Loucy (cell line): Measurements from ENCODE around the gene ATAD3C.
"Not testable (repeated sequence)": the region's sequence is repeated elsewhere in the genome, so short reads cannot be mapped to it uniquely, and the experiment has no call there.

Experiments
- H2AFZ ChIP-seq: fragments of 200-600 bp; sonication (generic); 2 replicates; pipeline ENCODE4 v1.6.0; 2016; ENCODE audit warnings: antibody characterized with exemption, mild to moderate bottlenecking, low read length, moderate library complexity
- H3F3A ChIP-seq: fragments of 200-600 bp; 2 replicates; pipeline ENCODE4 v1.6.0; 2016; ENCODE audit warnings: antibody characterized with exemption, low read depth, mild to moderate bottlenecking
- H3K27me3 ChIP-seq: fragments of 200-600 bp; sonication (generic); 2 replicates; pipeline ENCODE4 v1.6.1; 2014; ENCODE audit warnings: low read length, mild to moderate bottlenecking; ENCODE audit not compliant: insufficient read depth, poor library complexity, severe bottlenecking
- H3K36me3 ChIP-seq: fragments of 200-600 bp; sonication (generic); 2 replicates; pipeline ENCODE4 v1.6.1; 2016; ENCODE audit warnings: low read length; ENCODE audit not compliant: insufficient read depth
- H3K4me1 ChIP-seq: fragments of 200-600 bp; sonication (generic); 2 replicates; pipeline ENCODE4 v1.5.1; 2014; ENCODE audit warnings: low read length, mild to moderate bottlenecking; ENCODE audit not compliant: insufficient read depth, poor library complexity, severe bottlenecking
- H3K4me2 ChIP-seq: fragments of 200-600 bp; sonication (generic); 2 replicates; pipeline ENCODE4 v1.6.0; 2014; ENCODE audit warnings: antibody characterized with exemption, low read length, low read depth, mild to moderate bottlenecking; ENCODE audit not compliant: poor library complexity, severe bottlenecking
- H3K4me3 ChIP-seq: fragments of 200-600 bp; sonication (generic); 2 replicates; pipeline ENCODE4 v1.5.1; 2014; ENCODE audit warnings: low read length, mild to moderate bottlenecking, mixed read lengths; ENCODE audit not compliant: poor library complexity, severe bottlenecking
- H3K79me2 ChIP-seq: fragments of 200-600 bp; sonication (generic); 2 replicates; pipeline ENCODE4 v1.6.1; 2014; ENCODE audit warnings: low read length; ENCODE audit not compliant: insufficient read depth
- H3K9ac ChIP-seq: fragments of 200-600 bp; sonication (generic); 2 replicates; pipeline ENCODE4 v1.6.0; 2014; ENCODE audit warnings: mild to moderate bottlenecking, low read depth, low read length, moderate library complexity; ENCODE audit not compliant: poor library complexity, severe bottlenecking
- H3K9me2 ChIP-seq: fragments of 200-600 bp; sonication (generic); replicated peaks from 2 replicates; pipeline ENCODE4 v1.6.1; 2016; ENCODE audit warnings: low read depth, low read length, mixed read lengths
- H3K9me3 ChIP-seq: fragments of 200-600 bp; sonication (generic); 2 replicates; pipeline ENCODE4 v1.6.1; 2014; ENCODE audit warnings: mild to moderate bottlenecking, antibody characterized with exemption, low read length, low read depth; ENCODE audit not compliant: insufficient read depth
- H4K20me1 ChIP-seq: fragments of 200-600 bp; sonication (generic); 2 replicates; pipeline ENCODE4 v1.6.0; 2014; ENCODE audit warnings: antibody characterized with exemption, low read length, mild to moderate bottlenecking; ENCODE audit not compliant: insufficient read depth, poor library complexity, severe bottlenecking
- EZH2phosphoT487 ChIP-seq: fragments of 200-600 bp; IDR thresholded peaks from 2 replicates; pipeline ENCODE4 v1.6.1; 2018; ENCODE audit warnings: antibody characterized with exemption, mild to moderate bottlenecking, moderate library complexity, borderline replicate concordance
- TF ChIP-seq, protein P1 (sequence below): fragments of 200-600 bp; sonication (generic); conservative IDR thresholded peaks from 2 replicates; pipeline ENCODE4 v1.5.1; 2014; ENCODE audit warnings: mild to moderate bottlenecking, antibody characterized with exemption, low read length

The ATAD3C gene

DNA sequence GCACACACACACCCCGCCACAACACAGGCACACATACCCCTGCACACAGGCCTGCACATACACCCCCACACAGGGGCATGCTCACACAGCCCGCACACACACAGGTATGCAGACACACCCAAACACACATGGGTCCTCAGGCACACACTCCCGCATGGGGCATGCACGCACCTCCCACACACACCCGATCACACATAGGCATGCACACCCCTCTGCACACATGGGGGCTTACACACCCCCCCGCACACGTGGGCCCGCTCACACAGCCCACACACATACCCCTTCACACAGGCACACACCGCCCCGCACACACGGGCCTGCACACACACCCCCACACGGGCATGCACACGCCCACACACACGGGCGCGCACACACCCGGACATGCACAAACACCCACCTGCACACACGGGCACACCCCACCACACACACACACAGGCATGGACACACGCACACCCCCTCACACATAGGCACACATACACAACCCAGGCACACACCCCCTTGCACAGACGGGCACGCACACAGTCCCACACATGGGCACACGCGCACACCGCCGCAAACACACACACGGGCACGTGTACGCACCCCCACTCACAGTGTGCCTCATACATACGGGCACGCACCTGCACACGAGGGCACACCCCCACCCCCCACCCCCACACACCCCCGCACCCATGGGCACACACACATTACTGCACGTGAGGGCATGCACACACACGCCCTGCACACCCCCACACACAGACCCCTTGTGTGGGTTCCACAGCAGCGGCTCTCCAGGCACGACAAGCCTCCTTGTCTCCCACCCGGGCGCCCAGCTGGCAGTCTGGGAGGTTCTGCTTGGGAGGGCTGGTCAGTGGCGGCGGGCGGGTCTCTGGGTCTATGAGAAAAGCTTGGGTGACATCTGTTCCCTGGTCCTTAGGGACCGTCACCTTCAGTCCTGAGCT is 30.3 kb downstream of the ATAD3C start:
- TF ChIP-seq, protein P1, sequence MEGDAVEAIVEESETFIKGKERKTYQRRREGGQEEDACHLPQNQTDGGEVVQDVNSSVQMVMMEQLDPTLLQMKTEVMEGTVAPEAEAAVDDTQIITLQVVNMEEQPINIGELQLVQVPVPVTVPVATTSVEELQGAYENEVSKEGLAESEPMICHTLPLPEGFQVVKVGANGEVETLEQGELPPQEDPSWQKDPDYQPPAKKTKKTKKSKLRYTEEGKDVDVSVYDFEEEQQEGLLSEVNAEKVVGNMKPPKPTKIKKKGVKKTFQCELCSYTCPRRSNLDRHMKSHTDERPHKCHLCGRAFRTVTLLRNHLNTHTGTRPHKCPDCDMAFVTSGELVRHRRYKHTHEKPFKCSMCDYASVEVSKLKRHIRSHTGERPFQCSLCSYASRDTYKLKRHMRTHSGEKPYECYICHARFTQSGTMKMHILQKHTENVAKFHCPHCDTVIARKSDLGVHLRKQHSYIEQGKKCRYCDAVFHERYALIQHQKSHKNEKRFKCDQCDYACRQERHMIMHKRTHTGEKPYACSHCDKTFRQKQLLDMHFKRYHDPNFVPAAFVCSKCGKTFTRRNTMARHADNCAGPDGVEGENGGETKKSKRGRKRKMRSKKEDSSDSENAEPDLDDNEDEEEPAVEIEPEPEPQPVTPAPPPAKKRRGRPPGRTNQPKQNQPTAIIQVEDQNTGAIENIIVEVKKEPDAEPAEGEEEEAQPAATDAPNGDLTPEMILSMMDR: no peak
- no peak for TF ChIP-seq EZH2phosphoT487
- Histone ChIP-seq H3K27me3 (no peaks in the 10 kb centered on the region), H3K9me2 (no peaks in the 10 kb centered on the region), H3K9ac (no peak overlapping the region), H3K79me2 (peaks cover 7% of the 10 kb centered on the region; the same call in 1 of the 2 replicates), H3K4me2 (no peak overlapping the region), H3K4me3 (no peak overlapping the region), H3K4me1 (no peaks in the 10 kb centered on the region), H4K20me1 (no peaks in the 10 kb centered on the region), H3F3A (no peaks in the 10 kb centered on the region), H2AFZ (no peak overlapping the region), H3K9me3 (no peaks in the 10 kb centered on the region), H3K36me3 (peaks cover 26% of the 10 kb centered on the region; the same call in 1 of the 2 replicates)

DNA sequence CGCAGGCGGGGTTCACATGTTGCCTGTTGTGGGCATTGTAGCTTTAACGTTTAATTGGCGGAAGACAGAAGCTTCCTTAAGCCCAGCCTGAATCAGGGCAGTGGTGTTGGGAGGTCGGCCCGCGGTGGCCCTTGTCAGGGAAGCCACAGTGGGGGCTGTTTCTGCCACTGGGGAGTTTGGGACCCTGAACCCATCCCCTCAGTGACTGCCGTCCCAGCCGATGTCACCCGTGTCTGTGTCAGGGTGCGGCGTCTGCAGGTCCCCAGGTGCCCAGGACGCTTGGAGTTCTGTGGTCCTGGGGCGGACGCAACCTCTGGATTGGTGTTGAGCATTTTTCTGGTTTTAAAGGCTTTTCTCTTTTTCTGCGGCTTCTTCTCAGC is 31.0 kb downstream of the ATAD3C start:
- H3K36me3 ChIP-seq: peaks cover 26% of the 10 kb centered on the region; the same call in 1 of the 2 replicates
- not testable (repeated sequence) for H3K9me2 ChIP-seq, H3K27me3 ChIP-seq, H3K4me1 ChIP-seq, H4K20me1 ChIP-seq, H3K9me3 ChIP-seq, H3K4me3 ChIP-seq, H3K9ac ChIP-seq, H3F3A ChIP-seq, H3K79me2 ChIP-seq, H2AFZ ChIP-seq, H3K4me2 ChIP-seq

DNA sequence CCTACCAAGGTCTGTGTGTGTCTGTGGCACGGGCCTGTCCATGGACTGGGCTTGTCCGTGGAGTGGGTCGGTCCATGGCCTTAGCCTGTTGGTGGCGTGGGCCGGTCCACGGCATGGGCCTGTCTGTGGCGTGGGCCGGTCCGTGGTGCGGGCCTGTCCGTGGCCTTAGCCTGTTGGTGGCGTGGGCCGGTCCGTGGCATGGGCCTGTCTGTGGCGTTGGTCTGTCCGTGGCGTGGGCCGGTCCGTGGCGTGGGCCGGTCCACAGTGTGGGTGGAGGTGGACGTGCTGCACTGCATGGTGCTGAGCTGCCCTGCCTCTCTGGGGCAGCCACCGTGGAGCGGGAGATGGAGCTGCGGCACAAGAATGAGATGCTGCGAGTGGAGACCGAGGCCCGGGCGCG is 32.3 kb downstream of the ATAD3C start:
- not testable (repeated sequence) for H3K9me3 ChIP-seq, H3K9ac ChIP-seq, H3K4me2 ChIP-seq, H4K20me1 ChIP-seq, H3K79me2 ChIP-seq, H3K9me2 ChIP-seq, H3K4me1 ChIP-seq, H3F3A ChIP-seq, H2AFZ ChIP-seq, H3K4me3 ChIP-seq, H3K27me3 ChIP-seq
- H3K36me3 ChIP-seq: peaks cover 26% of the 10 kb centered on the region; the same call in 1 of the 2 replicates

DNA sequence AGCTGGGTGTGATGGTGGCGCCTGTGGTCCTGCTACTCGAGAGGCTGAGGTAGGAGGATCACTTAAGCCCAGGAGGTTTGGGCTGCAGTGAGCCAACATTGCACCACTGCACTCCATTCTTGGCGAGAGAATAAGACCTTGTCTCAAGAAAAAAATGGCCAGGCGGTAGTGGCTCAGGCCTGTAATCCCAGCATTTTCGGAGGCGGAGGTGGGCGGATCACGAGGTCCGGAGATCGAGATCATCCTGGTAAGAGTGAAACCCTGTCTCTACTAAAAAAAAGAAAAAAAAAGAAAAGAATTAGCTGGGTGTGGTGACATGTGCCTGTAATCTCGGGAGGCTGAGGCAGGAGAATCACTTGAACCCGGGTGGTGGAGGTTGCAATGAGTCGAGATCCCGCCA is 33.4 kb downstream of the ATAD3C start:
- Histone ChIP-seq H3K27me3 (no peaks in the 10 kb centered on the region), H3K9ac (no peak overlapping the region), H3K79me2 (no peaks in the 10 kb centered on the region), H3K4me2 (no peak overlapping the region), H3K9me3 (no peaks in the 10 kb centered on the region), H3F3A (no peaks in the 10 kb centered on the region), H2AFZ (no peak overlapping the region), H3K36me3 (peaks cover 26% of the 10 kb centered on the region; the same call in 1 of the 2 replicates), H3K9me2 (no peaks in the 10 kb centered on the region), H4K20me1 (no peaks in the 10 kb centered on the region), H3K4me1 (no peaks in the 10 kb centered on the region), H3K4me3 (no peak overlapping the region)
- TF ChIP-seq EZH2phosphoT487: no peak
- TF ChIP-seq, protein P1: no peak
